8988T (cell line): Measurements from ENCODE around the gene AP1G1.
"Not testable (repeated sequence)": the region's sequence is repeated elsewhere in the genome, so short reads cannot be mapped to it uniquely, and the experiment has no call there.

Source experiments
- DNase-seq: peaks from one replicate; pipeline ENCODE4 v3.0.0; 2011

AP1G1 gene

GRCh38 chr16:71808593-71809459 is at the start of gene AP1G1:
Gene AP1G1, minus strand, starts transcription at chr16:71808834. Its CDS starts 19,355 bp downstream, at chr16:71789479.
- peak; percentile 94 for DNase-seq

GRCh38 chr16:71855937-71856662 is 47.5 kb upstream of the AP1G1 start:
- no peak for DNase-seq

GRCh38 chr16:71854369-71854948 is 45.8 kb upstream of the AP1G1 start:
- DNase-seq: no peak

DNA sequence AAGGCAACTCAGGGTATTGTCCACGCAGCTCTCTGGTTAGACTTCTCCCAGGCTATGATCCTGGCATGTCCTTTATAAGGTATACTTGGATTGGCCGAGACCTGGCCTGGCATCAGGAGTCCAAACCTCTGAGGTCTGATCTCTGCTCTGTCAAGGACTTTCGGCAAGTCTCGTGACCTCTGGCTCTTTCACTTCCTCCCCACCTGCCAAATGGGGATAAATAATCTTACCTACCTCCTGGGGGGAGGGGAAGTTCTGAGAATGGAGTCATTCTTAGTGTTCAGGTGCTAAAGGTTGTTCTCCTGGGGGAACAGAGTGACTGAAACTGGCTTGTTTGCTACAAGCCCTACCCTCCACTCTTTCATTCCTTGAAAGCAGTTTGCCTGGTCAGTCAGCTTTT is 44.8 kb upstream of the AP1G1 start:
- no peak for DNase-seq

- DNase-seq: no peak
Observed at GRCh38 chr16:71852561-71852960, 43.9 kb upstream of the AP1G1 start.

- DNase-seq: no peak
Observed at GRCh38 chr16:71852158-71852557, 43.5 kb upstream of the AP1G1 start.

DNA sequence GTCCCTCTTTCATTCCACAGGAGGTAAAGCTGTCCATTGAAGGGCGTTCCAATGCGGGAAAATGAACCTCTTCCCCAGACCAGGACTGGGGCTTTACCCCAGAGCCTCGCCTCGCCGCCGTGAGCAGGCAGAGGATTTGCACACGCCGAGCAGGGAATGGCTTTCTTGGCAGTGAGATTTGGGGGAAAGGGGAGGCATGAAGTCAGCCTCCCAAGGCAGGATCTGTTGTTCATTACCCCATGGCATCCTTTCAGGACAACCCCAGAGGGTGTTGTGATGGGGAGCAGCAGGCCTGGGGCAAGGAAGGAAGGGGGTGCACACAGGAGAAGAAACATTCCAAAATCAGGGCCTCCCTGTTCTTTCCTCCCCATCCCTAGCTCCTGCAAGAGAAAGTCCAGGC is 43.1 kb upstream of the AP1G1 start:
- no peak for DNase-seq

DNA sequence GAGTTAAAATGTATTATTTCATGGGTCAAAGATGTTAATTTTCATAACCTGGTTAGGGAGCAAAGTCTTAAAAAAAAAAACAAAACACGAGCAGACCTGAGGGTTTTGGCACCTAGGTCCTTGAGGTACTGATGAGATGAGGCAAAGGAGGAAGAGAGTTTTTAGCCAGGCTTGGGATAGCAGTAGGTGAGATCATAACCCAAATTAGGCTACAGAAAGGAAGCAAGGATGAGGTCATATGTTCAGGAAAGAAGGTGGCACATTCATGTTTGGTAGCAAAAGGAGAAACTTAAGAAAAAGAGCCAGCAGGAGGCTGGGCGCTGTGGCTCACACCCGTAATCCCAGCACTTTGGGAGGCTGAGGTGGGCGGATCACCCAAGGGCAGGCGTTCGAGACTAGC is 40.0 kb upstream of the AP1G1 start:
- DNase-seq: no peak

GRCh38 chr16:71847096-71847495 is 38.5 kb upstream of the AP1G1 start:
- DNase-seq: no peak

DNA sequence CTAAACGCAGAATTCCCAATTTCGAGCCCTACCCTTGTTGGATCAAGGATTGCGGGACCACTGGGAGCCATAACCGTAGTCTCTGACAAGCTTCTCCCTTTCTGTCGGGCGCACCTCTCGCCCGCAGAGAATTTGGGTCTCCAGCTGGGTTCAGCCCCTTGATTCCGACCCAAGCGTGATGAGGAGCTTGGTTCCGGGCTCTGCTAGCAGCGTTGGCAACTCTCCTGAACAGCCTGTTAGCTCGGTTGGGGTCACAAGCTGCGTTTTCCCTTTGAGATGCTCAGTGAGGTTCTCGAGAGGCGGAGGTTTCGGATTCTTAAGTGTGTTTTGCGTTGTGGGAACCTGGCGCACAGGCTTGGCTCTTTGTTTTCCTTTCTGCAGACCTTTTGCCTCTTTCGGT is 37.8 kb upstream of the AP1G1 start:
- no peak for DNase-seq

- peak; percentile 99 for DNase-seq
Observed at GRCh38 chr16:71845639-71846430, 37.2 kb upstream of the AP1G1 start, which contains the start of gene ATXN1L. Gene ATXN1L, plus strand, starts transcription at chr16:71845976. Its CDS starts 3,765 bp downstream, at chr16:71849741.

- no peak for DNase-seq
Observed at GRCh38 chr16:71843572-71843971, 34.9 kb upstream of the AP1G1 start.

GRCh38 chr16:71840052-71840451 is 31.4 kb upstream of the AP1G1 start:
- DNase-seq: no peak

GRCh38 chr16:71837150-71837549 is 28.5 kb upstream of the AP1G1 start:
- DNase-seq: no peak

GRCh38 chr16:71834291-71834690 is 25.7 kb upstream of the AP1G1 start:
- DNase-seq: no peak

GRCh38 chr16:71832112-71832511 is 23.5 kb upstream of the AP1G1 start:
- not testable (repeated sequence) for DNase-seq

GRCh38 chr16:71831698-71832097 is 23.1 kb upstream of the AP1G1 start:
- DNase-seq: not testable (repeated sequence)

GRCh38 chr16:71830359-71830758 is 21.7 kb upstream of the AP1G1 start:
- no peak for DNase-seq

- DNase-seq: no peak
Observed at GRCh38 chr16:71826533-71827017, 17.9 kb upstream of the AP1G1 start.

- not testable (repeated sequence) for DNase-seq
Observed at GRCh38 chr16:71817155-71817500, 8.5 kb upstream of the AP1G1 start.

DNA sequence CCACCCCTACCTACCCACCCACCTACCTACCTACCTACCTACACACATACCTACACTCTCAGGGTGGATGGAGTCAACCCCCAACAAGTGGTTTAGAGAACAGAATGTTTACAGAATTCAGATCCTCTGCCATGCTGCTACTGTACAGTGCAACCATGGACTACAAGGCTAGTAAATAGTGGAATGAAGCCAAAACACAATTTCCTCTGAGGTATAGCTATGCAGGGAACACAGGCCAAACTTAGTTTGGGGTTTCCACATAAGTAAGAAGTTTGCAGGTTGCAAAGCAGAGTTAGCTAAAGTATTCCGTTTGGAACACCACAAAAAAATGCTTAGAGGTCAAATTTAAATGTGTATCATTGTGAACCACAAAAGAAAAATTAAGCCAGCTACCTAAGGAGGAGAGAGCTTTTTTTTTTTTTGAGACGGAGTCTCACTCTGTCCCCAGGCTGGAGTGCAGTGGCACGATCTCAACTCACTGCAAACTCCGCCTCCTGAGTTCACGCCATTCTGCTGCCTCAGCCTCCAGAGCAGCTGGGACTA is 2.7 kb upstream of the AP1G1 start:
- DNase-seq: no peak

DNA sequence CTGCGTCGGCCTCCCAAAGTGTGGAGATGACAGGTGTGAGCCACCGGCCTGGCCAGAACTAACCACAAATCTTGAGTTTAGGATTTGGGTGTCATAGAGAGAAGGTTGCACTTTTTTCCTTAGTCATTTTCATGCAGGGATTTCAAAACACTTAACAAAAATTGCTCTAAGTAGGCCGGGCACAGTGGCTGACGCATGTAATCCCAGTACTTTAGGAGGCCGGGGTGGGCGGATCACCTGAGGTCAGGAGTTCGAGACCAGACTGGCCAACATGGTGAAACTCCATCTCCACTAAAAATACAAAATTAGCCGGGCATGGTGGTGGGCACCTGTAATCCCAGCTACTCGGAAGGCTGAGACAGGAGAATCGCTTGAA is 1.5 kb upstream of the AP1G1 start:
- DNase-seq: not testable (repeated sequence)
